AG10803 (cell line): Measurements from ENCODE around the gene IFT122.

Source experiments
- DNase-seq: peaks from one replicate; pipeline ENCODE4 v3.0.0; 2010; ENCODE audit warnings: low read depth
- H3K4me3 ChIP-seq: 2 replicates; pipeline ENCODE4 v1.5.1; 2011; ENCODE audit warnings: mild to moderate bottlenecking, low read length, control low read depth
- CTCF ChIP-seq: conservative IDR thresholded peaks from 2 replicates; pipeline ENCODE4 v1.5.1; 2011; ENCODE audit warnings: mild to moderate bottlenecking, low read length, control low read depth, inconsistent platforms

Gene IFT122

DNA sequence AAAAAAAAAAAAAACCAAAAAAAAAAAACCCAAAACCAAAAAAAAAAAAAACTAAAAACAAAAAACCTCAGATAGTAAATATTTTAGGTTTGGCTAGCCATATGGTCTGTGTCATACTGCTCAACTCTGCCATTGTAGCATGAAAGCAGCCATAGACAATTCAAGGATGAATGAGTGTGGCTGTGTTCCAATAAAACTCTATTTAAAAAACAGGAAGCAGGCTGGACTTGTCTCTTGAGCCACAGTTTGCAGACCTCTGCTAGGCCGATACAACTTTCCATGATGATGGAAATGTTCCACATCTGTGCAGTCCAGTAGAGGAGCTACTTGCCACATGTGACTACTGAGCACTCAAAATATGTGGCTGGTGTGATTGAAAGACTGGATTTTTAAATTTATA is 22.7 kb upstream of the IFT122 start:
- H3K4me3 ChIP-seq: no peak overlapping the region
- TF ChIP-seq CTCF: no peak
- peak; percentile 74 for DNase-seq

DNA sequence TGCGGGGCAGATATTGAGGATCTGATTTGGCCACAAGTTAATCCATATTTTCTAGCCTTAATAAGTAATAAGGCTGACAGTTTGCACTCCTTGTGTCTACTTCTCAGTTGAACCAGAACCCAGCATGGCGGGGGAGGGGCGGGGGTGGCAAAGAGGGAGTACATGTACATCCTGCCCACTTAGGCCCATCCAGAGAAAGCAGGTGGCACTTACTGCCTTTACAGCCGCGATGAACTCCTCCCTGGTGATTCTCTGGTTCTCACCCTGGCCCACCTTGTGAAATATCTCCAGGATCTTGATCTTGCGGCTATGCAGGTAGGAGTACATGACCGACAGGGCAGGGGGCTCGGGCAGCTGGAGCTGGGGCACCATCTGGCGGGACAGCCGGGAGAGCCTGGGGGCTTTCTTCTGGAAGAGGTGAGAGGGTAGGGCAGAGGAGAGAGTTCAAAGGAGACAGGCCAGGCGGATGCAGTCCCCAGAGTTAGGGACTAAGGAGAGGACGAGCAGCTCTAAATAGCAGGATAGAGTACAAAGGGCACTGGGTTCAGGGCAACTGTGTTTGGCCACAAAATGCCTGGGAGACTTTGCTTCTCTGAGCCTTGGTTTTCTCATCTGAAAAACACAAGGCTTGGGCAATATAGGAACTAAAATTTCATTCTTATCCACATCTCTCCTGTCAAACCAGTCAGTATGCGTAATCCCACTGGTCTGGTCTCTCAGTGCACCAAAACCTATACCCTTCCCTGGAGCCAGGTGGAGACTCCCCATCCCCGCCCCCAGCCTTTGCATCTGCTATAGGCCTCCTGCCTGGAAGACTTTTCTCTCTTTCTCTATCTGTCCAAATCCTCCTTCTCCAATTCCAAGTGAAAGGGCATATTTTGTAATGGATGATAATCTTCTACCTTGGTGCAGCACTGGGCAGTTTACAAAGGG is 21.7 kb upstream of the IFT122 start:
- DNase-seq: no peak
- no peak overlapping the region for H3K4me3 ChIP-seq
- no peak for TF ChIP-seq CTCF

DNA sequence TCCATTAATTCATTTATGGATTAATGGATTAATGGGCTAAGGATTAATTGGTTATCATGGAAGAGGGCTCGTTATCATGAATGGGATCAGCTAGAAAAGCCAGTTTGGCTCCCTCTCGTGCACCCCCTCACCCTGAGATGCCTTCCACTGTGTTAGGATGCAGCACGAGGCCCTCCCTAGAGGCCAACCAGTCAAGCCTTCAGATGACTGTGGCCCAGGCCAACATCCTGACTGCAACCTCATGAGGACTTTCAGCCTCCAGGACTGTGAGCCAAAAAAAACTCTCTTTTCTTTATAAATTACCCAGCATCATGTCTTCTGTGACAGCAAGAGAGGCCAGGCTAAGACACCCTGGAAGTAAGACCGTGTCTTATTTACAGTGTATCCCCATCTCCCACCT is 20.5 kb upstream of the IFT122 start:
- no peak overlapping the region for H3K4me3 ChIP-seq
- no peak for TF ChIP-seq CTCF
- no peak for DNase-seq

DNA sequence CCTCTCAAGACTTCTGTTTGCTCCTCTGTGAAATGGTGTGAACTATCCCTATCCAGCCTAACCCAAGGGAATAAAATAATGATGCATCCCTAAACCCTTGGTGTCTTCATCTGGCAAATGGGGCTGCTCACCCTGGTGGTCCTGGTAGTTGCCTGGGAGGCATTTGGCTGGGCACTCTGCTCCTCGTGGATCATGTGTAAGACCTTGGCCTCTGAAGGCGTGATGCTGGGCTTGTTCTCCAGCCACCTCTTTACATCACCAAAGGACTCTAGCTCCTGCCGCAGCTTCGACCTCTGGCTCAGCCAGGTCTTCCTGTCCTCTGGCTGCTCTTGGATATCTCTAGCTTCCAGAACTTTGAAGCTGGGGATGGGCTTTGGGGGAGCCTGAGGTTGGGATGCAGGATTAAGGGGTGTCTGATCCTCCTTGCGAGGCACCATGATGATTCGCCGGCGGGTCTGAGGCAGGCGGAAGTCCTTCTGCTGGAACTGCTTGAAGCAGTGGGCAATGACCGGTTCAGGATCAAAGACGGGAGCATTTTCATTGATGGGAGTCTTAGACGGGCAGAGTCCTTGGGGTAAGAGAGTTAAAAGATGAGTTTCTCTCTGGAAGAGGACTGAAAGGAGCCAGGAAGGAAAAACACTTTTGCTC is 18.7 kb upstream of the IFT122 start:
- DNase-seq: no peak
- H3K4me3 ChIP-seq: no peak overlapping the region
- TF ChIP-seq CTCF: no peak

DNA sequence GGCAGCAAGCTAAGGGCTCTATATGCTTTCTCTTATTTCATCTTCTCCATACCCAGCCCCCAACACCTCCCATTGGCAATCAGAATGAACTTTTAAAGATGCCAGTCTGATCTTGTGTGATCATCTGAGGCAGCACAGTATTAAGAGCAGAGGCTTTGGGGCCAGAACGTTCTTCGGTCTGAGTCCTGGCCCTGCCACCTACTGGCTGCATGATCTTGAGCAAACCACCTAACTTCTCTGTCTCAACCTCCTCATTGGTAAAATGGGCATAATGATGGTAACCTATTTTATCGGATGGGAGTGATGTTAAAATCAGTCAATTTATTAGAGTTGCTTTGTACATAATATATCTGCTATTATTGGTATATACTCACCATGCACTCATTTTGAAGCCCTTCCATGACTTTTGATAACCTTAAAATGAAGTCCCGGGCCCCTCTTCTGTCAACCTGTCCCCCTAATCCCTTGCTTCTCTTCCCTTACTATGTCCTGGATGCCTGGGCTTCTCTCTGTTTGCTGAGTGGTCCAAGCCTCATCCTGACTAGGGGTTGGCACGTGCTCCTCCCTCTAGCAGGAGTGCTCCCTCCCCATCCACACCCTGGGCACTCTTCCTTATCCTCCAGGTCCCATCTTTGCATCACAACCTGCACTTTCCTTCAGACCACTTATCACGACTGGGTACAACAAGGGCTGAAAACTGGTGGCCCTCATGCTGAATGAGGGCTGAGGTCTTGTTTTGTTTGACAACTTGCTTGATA is 17.9 kb upstream of the IFT122 start:
- DNase-seq: no peak

DNA sequence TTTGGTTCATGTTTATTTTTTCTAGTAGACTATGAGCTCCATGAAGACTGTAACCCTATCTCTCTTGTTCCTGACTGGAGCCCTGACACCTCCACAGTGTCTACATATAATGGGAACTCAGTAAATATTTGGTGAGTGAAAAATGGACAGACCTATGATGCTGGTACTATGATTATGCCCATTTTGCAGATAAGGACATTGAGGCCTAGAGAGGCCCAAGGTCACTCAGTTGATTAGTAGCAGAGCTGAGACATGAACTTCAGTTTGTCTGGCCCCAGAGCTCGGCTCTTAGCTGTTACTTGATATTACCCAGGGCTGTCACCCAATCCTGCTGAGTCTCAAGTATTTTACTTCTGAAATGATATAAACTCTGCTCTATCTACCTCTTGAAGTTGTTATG is 17.1 kb upstream of the IFT122 start:
- no peak for DNase-seq
- H3K4me3 ChIP-seq: no peak overlapping the region
- no peak for TF ChIP-seq CTCF

More for the DNA sequence above, 17.9 kb upstream of the IFT122 start:
- TF ChIP-seq CTCF: no peak; the same call in 1 of the 2 replicates
- no peak overlapping the region for H3K4me3 ChIP-seq
